Lower lobe of right lung (tissue), 2 donors: ENCODE data around the gene PTGIS. TPM values are rescaled to one million over a fixed set of nuclear protein-coding genes. Genes with fewer than 3 reads are reported as not detected.
A peak's percentile ranks its signal among the peaks of the same experiment; 100 is the strongest.

Source experiments
- ATAC-seq, 2 donors: fragments of 200-7000 bp; cut with Tn5 transposase; one replicate each; pipeline ENCODE4 v1.9.1; 2020 to 2022; ENCODE audit warnings: mild to moderate bottlenecking in 2 of 2, moderate library complexity in 2 of 2
- DNase-seq: peaks from one replicate; pipeline ENCODE4 v3.0.0-alpha.2; 2020
- H3K27ac ChIP-seq: fragments of 200-600 bp; one replicate; pipeline ENCODE4 v1.8.0; 2022
- H3K27me3 ChIP-seq: fragments of 200-600 bp; one replicate; pipeline ENCODE4 v1.8.0; 2022; ENCODE audit warnings: low read depth
- H3K36me3 ChIP-seq: fragments of 200-600 bp; one replicate; pipeline ENCODE4 v1.8.0; 2022; ENCODE audit warnings: mild to moderate bottlenecking
- H3K4me1 ChIP-seq: fragments of 200-600 bp; one replicate; pipeline ENCODE4 v1.8.0; 2022
- H3K4me3 ChIP-seq: fragments of 200-600 bp; one replicate; pipeline ENCODE4 v1.8.0; 2022; ENCODE audit warnings: mild to moderate bottlenecking
- H3K9me3 ChIP-seq: fragments of 200-600 bp; one replicate; pipeline ENCODE4 v1.8.0; 2022
- intact Hi-C: fragments of 100-400 bp; cut with DNase I; formaldehyde crosslinking; loops from one replicate; pipeline ENCODE4 v1.11.0; 2022
- total RNA-seq: library from RNA; stranded (reverse); fragmentation: NEBNext Ultra II Directional; extraction: Animal tissue kit (Norgen Biotek cat#: 25700); gene quantifications from one replicate; pipeline ENCODE4 v1.2.1, GENCODE V29; 2021
- TF ChIP-seq, protein P1 (sequence below): fragments of 200-600 bp; IDR thresholded peaks from one replicate; pipeline ENCODE4 v1.8.0; 2022; ENCODE audit warnings: antibody characterized with exemption, mild to moderate bottlenecking
- donor health status: DM: no; HTN: yes; CAD: no; lungs with severe emphysema.

The PTGIS gene
- total RNA-seq, 1 donor from 2014 or later, result 41.2 TPM

DNA sequence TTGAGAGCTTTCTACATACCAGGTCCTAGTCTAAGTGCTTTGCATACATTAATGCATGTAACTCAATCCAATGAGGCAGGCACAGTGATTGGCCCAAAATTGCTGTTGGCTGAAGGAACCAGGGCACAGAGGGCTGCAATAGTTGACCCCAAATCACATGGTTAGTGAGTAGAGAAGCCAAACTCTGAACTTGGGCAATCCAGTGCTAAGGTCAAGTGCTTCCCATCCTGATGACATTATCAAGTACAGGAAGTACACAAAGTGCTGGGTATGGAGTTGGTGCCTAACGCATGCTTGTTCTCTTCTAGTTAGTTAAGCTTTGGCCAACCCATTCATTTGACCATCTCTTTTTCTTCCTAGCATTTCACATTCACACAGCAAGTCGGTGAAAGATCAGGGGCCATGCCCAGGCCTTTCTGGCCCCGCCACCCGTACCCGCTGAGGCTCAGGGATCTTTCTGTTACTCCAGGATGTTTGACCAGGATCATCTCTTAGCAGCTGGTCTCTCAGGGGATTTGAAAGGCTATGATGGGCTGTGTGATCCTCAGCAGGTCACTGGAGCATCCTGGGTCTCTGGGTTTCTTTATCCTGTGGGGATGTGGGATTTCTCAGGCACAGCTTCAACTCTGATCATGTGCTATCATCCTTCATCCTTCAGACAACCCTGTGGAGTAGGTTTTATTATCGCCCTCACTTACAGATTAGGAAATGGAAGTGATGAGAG lies 92.5 kb downstream of the PTGIS start:
- H3K36me3 ChIP-seq, result no peaks in the 10 kb centered on the region
- H3K27ac ChIP-seq, result no peak overlapping the region
- intact Hi-C loops, result no loop called here
- DNase-seq, result no peak
- H3K9me3 ChIP-seq, result no peaks in the 10 kb centered on the region
- peak; percentile 32 to 55 for ATAC-seq
- H3K4me3 ChIP-seq, result no peak overlapping the region
- H3K4me1 ChIP-seq, result no peaks in the 10 kb centered on the region
- TF ChIP-seq, protein P1, sequence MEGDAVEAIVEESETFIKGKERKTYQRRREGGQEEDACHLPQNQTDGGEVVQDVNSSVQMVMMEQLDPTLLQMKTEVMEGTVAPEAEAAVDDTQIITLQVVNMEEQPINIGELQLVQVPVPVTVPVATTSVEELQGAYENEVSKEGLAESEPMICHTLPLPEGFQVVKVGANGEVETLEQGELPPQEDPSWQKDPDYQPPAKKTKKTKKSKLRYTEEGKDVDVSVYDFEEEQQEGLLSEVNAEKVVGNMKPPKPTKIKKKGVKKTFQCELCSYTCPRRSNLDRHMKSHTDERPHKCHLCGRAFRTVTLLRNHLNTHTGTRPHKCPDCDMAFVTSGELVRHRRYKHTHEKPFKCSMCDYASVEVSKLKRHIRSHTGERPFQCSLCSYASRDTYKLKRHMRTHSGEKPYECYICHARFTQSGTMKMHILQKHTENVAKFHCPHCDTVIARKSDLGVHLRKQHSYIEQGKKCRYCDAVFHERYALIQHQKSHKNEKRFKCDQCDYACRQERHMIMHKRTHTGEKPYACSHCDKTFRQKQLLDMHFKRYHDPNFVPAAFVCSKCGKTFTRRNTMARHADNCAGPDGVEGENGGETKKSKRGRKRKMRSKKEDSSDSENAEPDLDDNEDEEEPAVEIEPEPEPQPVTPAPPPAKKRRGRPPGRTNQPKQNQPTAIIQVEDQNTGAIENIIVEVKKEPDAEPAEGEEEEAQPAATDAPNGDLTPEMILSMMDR, result no peak
- peaks cover 22% of the 10 kb centered on the region for H3K27me3 ChIP-seq

DNA sequence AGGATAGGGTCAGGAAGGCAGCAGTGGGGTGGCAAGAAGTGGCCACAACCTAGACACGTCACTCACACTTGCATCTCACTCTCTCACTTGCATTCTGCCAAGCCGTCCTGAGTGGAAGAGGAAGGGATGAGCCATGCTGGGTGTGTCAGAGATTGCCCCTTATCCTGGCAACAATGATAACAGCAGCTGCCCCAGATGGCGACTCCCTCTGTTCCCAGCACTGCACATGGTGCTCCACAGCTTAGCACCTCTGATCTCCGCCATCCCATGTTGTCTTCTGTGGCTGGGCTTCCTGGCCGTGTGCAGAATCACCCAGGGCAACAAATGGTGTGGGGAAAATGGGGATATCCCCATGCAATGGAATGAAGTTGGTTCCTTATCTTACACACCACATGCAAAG lies 96.5 kb downstream of the PTGIS start:
- TF ChIP-seq, protein P1, result no peak
- intact Hi-C loops, result no loop called here
- no peaks in the 10 kb centered on the region for H3K4me1 ChIP-seq
- no peak overlapping the region for H3K27ac ChIP-seq
- no peak overlapping the region for H3K4me3 ChIP-seq
- no peak for ATAC-seq
- H3K9me3 ChIP-seq, result no peaks in the 10 kb centered on the region
- no peak for DNase-seq
- H3K27me3 ChIP-seq, result peaks cover 8% of the 10 kb centered on the region
- no peaks in the 10 kb centered on the region for H3K36me3 ChIP-seq

GRCh38 chr20:49470922-49471321 lies 97.0 kb downstream of the PTGIS start:
- no peak overlapping the region for H3K4me3 ChIP-seq
- peaks cover 8% of the 10 kb centered on the region for H3K27me3 ChIP-seq
- no peak for DNase-seq
- intact Hi-C loops, result no loop called here
- no peak overlapping the region for H3K27ac ChIP-seq
- H3K9me3 ChIP-seq, result no peaks in the 10 kb centered on the region
- no peak for ATAC-seq
- TF ChIP-seq, protein P1, result no peak
- H3K36me3 ChIP-seq, result no peaks in the 10 kb centered on the region
- H3K4me1 ChIP-seq, result no peaks in the 10 kb centered on the region

DNA sequence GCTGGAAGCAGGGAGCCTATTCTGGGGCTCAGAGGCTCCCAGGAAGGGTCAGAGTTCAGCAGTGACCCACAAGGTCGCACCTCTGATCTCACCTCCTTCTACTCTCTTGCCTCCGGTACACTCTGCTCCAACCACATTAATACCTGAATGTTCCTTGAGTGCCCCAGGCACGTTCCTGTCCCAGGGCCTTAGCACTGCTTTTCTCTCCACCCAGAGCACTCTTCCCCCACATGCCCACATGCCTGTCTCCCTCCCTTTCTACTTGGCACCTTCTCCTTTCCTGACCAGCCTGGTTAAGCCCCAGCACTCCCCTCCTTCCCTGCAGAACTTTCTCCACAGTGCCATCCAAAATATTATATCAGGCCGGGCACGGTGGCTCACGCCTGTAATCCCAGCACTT lies 98.9 kb downstream of the PTGIS start:
- no peaks in the 10 kb centered on the region for H3K9me3 ChIP-seq
- H3K27ac ChIP-seq, result no peak overlapping the region
- intact Hi-C loops, result no loop called here
- H3K4me1 ChIP-seq, result no peaks in the 10 kb centered on the region
- no peak overlapping the region for H3K4me3 ChIP-seq
- peaks cover 8% of the 10 kb centered on the region for H3K27me3 ChIP-seq
- TF ChIP-seq, protein P1, result no peak
- ATAC-seq (no peak), DNase-seq (no peak)
- H3K36me3 ChIP-seq, result no peaks in the 10 kb centered on the region

DNA sequence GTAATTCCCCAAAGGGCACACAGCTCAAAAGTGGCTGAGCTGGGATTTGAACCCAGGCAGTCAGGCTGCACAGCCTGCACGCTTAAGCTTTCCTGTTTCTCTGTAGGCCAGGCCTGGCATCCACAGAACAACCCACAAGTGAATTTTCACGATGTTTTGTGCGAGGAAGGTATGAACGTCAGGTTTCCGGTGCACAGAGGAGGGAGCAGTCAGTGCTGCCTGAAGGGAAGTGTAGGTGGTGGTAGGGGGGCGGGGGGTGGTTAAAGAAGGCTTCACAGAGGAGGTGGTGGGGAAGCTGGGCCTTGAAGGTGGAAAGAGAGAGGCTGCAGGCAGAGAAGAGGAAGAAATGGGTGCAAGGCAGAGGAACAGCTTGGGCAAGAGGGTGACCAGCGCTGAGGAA lies 99.5 kb downstream of the PTGIS start:
- Histone ChIP-seq H3K27ac (no peak overlapping the region), H3K4me3 (no peak overlapping the region), H3K4me1 (no peaks in the 10 kb centered on the region), H3K27me3 (peaks cover 8% of the 10 kb centered on the region), H3K9me3 (no peaks in the 10 kb centered on the region), H3K36me3 (no peaks in the 10 kb centered on the region)
- intact Hi-C loops, result no loop called here
- no peak for ATAC-seq
- TF ChIP-seq, protein P1, result no peak
- DNase-seq, result no peak
